PC-9 (cell line): ENCODE data around the gene SLC6A20. TPM values are rescaled to one million over a fixed set of nuclear protein-coding genes. Genes with fewer than 3 reads are reported as not detected.

ENCODE experiments used
- BruUV-seq: library from RNA; stranded (reverse); fragments of 400-500 nt; replicated peaks from 2 replicates; lab custom pipeline; 2021; lab: Mats Ljungman, UMichigan
- CTCF ChIA-PET: fragments of 300-600 bp; sonication (Branson Sonifier 250); formaldehyde crosslinking; loops from one replicate; lab custom pipeline; 2022; ENCODE audit warnings: antibody characterized with exemption; lab: Charles Lee
- POLR2A ChIA-PET: fragments of 300-600 bp; sonication (Branson Sonifier 250); formaldehyde crosslinking; loops from one replicate; lab custom pipeline; 2022; ENCODE audit warnings: antibody characterized with exemption; ENCODE audit not compliant: unreplicated experiment; lab: Charles Lee
- DNase-seq, 2 experiments: peaks; one replicate each; pipeline versions ENCODE4 v3.0.0 to v3.0.0-alpha.2; 2015 to 2022; ENCODE audit warnings: mixed read lengths in 1 of 2
- H2AFZ ChIP-seq: fragments of 200-600 bp; sonication (generic); 2 replicates; pipeline ENCODE4 v1.8.1; 2017; ENCODE audit warnings: antibody characterized with exemption
- H3F3A ChIP-seq: fragments of 200-600 bp; sonication (generic); 2 replicates; pipeline ENCODE4 v1.8.1; 2017; ENCODE audit warnings: antibody characterized with exemption, mild to moderate bottlenecking, low read depth; ENCODE audit not compliant: insufficient read depth
- H3K27ac ChIP-seq: fragments of 200-600 bp; sonication (generic); 2 replicates; pipeline ENCODE4 v1.6.1; 2016; ENCODE audit warnings: mixed run types
- H3K27me3 ChIP-seq: fragments of 200-600 bp; sonication (generic); 2 replicates; pipeline ENCODE4 v1.6.1; 2016; ENCODE audit warnings: low read depth, mixed run types; ENCODE audit not compliant: insufficient read depth
- H3K36me3 ChIP-seq: fragments of 200-600 bp; sonication (generic); 2 replicates; pipeline ENCODE4 v1.6.1; 2016; ENCODE audit warnings: low read depth, mixed run types
- H3K4me1 ChIP-seq: fragments of 200-600 bp; sonication (generic); replicated peaks from 2 replicates; pipeline ENCODE4 v1.6.1; 2016; ENCODE audit warnings: mixed run types; ENCODE audit not compliant: insufficient read depth
- H3K4me2 ChIP-seq: fragments of 200-600 bp; sonication (generic); 2 replicates; pipeline ENCODE4 v1.6.1; 2017; ENCODE audit warnings: mixed run types
- H3K4me3 ChIP-seq: fragments of 200-600 bp; sonication (generic); 2 replicates; pipeline ENCODE4 v1.6.1; 2016; ENCODE audit warnings: mixed run types
- H3K79me2 ChIP-seq: fragments of 200-600 bp; sonication (generic); 2 replicates; pipeline ENCODE4 v1.6.1; 2017; ENCODE audit warnings: low read depth, mixed run types
- H3K9me2 ChIP-seq: fragments of 200-600 bp; sonication (generic); 2 replicates; pipeline ENCODE4 v1.8.1; 2017; ENCODE audit warnings: mild to moderate bottlenecking; ENCODE audit not compliant: insufficient read depth
- H3K9me3 ChIP-seq: fragments of 200-600 bp; sonication (generic); 2 replicates; pipeline ENCODE4 v1.8.1; 2016; ENCODE audit warnings: low read depth; ENCODE audit not compliant: insufficient read depth
- H4K20me1 ChIP-seq: fragments of 200-600 bp; sonication (generic); 2 replicates; pipeline ENCODE4 v1.8.1; 2017; ENCODE audit not compliant: insufficient read depth
- CTCF ChIP-seq: fragments of 200-600 bp; sonication (generic); conservative IDR thresholded peaks from 2 replicates; pipeline ENCODE4 v1.6.1; 2017; ENCODE audit warnings: mixed run types, antibody characterized with exemption, mild to moderate bottlenecking, moderate library complexity
- EZH2 ChIP-seq: fragments of 200-600 bp; sonication (generic); IDR thresholded peaks from 2 replicates; pipeline ENCODE4 v1.8.0; 2017; ENCODE audit warnings: antibody characterized with exemption, low read depth
- intact Hi-C: fragments of 100-400 bp; cut with micrococcal nuclease; formaldehyde crosslinking; loops from one replicate; pipeline ENCODE4 v1.10.0; 2022; ENCODE audit not compliant: unreplicated experiment
- total RNA-seq: library from RNA; stranded (reverse); gene quantifications from 2 replicates; pipeline ENCODE4 v1.2.3, GENCODE V29; 2021

SLC6A20 gene
- total RNA-seq, 1 experiment from 2014 or later = not detected

GRCh38 chr3:45773072-45773471 is 23.3 kb downstream of the SLC6A20 start:
- DNase-seq = no peak
- no peaks in the 10 kb centered on the region for H4K20me1 ChIP-seq
- ChIA-PET POLR2A (no interaction called here), CTCF (no interaction called here)
- no peaks in the 10 kb centered on the region for H3F3A ChIP-seq
- intact Hi-C loops = no loop called here
- BruUV-seq = no TSS peak
- no peaks in the 10 kb centered on the region for H3K79me2 ChIP-seq
- no peak for TF ChIP-seq EZH2
- no peak for TF ChIP-seq CTCF
- no peaks in the 10 kb centered on the region for H3K36me3 ChIP-seq
- H3K9me3 ChIP-seq = no peaks in the 10 kb centered on the region
- no peak overlapping the region for H3K27ac ChIP-seq
- peaks cover 9% of the 10 kb centered on the region; the same call in 1 of the 2 replicates for H3K4me1 ChIP-seq
- H2AFZ ChIP-seq = no peak overlapping the region
- H3K9me2 ChIP-seq = no peaks in the 10 kb centered on the region
- no peak overlapping the region for H3K4me2 ChIP-seq
- no peaks in the 10 kb centered on the region for H3K27me3 ChIP-seq
- H3K4me3 ChIP-seq = no peak overlapping the region

DNA sequence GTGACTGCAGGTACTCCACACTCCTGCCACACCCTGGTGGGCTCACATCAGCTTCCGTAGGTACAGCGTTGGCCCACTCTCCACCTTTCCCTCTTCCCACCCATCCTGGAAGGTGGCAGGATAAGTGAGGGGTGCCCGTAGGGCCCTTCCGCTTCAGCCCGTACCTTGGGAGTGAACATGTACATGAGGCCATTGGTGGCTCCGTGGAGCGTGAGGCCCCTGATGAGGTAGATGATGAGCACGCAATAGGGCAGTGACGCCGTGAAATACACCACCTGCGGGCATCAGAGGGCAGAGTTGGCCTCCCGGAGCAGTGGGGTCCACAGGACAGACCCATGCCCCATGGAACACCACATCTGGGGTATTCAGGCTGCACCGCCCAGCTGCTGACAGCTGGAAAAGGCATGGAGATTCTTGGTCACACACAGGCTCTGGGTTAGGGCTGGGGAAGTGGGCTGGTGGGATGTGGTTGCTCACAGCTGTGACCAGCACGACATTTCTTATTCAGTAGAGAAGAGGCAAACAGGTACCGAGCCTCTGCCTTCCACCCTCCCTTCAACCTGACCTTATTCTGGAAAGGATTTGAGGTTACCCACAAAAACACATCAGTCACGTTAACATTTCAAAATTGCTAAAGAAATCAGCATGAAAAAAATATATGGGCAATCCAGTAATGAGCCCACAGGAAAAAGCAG is 23.8 kb downstream of the SLC6A20 start:
- CTCF ChIA-PET = no interaction called here
- TF ChIP-seq EZH2 (no peak), CTCF (no peak)
- no peaks in the 10 kb centered on the region for H3K27me3 ChIP-seq
- no peaks in the 10 kb centered on the region for H3K9me3 ChIP-seq
- no peak for DNase-seq
- H2AFZ ChIP-seq = no peak overlapping the region
- H3K4me2 ChIP-seq = no peak overlapping the region
- no peak overlapping the region for H3K4me3 ChIP-seq
- H3F3A ChIP-seq = no peaks in the 10 kb centered on the region
- H4K20me1 ChIP-seq = no peaks in the 10 kb centered on the region
- intact Hi-C loops = no loop called here
- H3K4me1 ChIP-seq = peaks cover 9% of the 10 kb centered on the region; the same call in 1 of the 2 replicates
- H3K36me3 ChIP-seq = no peaks in the 10 kb centered on the region
- no peak overlapping the region for H3K27ac ChIP-seq
- POLR2A ChIA-PET = no interaction called here
- H3K79me2 ChIP-seq = no peaks in the 10 kb centered on the region
- no peaks in the 10 kb centered on the region for H3K9me2 ChIP-seq
- BruUV-seq = no TSS peak

DNA sequence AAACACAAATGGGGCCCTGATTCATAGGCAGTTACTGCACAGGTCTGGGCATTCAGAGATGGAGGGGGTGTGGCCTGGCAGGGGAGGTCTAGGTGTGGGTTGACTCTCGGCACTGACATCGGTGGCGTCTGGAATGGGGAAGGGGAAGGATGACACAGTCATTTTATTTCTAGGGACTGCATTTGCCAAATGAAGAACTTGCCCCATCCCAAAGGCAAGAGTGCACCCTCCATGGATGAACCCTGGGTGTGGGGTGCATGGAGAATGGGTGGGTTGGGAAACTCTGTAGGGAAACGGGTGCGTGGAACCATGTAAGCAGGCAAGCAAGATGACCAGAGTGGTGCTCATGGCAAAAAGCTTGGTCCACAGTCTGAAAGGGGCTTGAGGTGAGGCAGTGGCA is 24.5 kb downstream of the SLC6A20 start:
- Histone ChIP-seq H3K79me2 (no peaks in the 10 kb centered on the region), H3F3A (no peaks in the 10 kb centered on the region), H2AFZ (no peak overlapping the region), H3K27ac (no peak overlapping the region), H3K4me3 (no peak overlapping the region), H3K9me2 (no peaks in the 10 kb centered on the region), H3K4me1 (peaks cover 9% of the 10 kb centered on the region; the same call in 1 of the 2 replicates), H3K27me3 (no peaks in the 10 kb centered on the region), H3K4me2 (no peak overlapping the region), H3K9me3 (no peaks in the 10 kb centered on the region), H4K20me1 (no peaks in the 10 kb centered on the region), H3K36me3 (no peaks in the 10 kb centered on the region)
- no peak for DNase-seq
- ChIA-PET POLR2A (no interaction called here), CTCF (no interaction called here)
- BruUV-seq = no TSS peak
- intact Hi-C loops = no loop called here
- TF ChIP-seq EZH2 (no peak), CTCF (no peak)
